K562 (cell line): ENCODE measurements around the gene PLCL2. TPM values are rescaled to one million over a fixed set of nuclear protein-coding genes. Genes with fewer than 3 reads are reported as not detected.

Experiments used
- ATAC-seq: fragments of 200-7000 bp; cut with Tn5 transposase; 3 replicates; pipeline ENCODE4 v1.9.1; 2020; ENCODE audit warnings: moderate library complexity
- BruUV-seq: library from RNA; stranded (reverse); fragments of 400-500 nt; replicated peaks from 2 replicates; lab custom pipeline; 2021; lab: Mats Ljungman, UMichigan
- CTCF ChIA-PET: fragments of 300-600 bp; formaldehyde crosslinking; extraction: SDS; loops from one replicate; lab custom pipeline; 2021; ENCODE audit warnings: low intra/inter-chr PET ratio; lab: Yijun Ruan, JAX
- POLR2A ChIA-PET: fragments of 300-600, 350-650 bp; sonication (Branson Sonifier 250); formaldehyde crosslinking; extraction: SDS; loops from one replicate; lab custom pipeline; 2021; ENCODE audit warnings: antibody characterized with exemption, inconsistent platforms; lab: Yijun Ruan, JAX
- DNase-seq, 4 experiments: peaks; one replicate each; pipeline versions ENCODE4 v3.0.0 to v3.0.0-alpha.2; 2011 to 2018; ENCODE audit warnings: low spot score in 3 of 4, mixed read lengths in 3 of 4; ENCODE audit errors: extremely low read depth in 1 of 4
- FAIRE-seq: peaks from 2 replicates; lab custom pipeline; 2011; peaks lifted over from hg19 to GRCh38; lab: Jason Lieb, UNC
- H2AFZ ChIP-seq: 2 replicates; pipeline ENCODE4 v1.6.0; 2011; ENCODE audit warnings: low read depth, low read length, control low read depth, inconsistent platforms
- H3K27ac ChIP-seq: fragments of 200-600 bp; 3 replicates; pipeline ENCODE4 v1.8.0; 2011; ENCODE audit warnings: low read depth, mild to moderate bottlenecking, control low read depth, inconsistent platforms, low read length, moderate library complexity, mixed read lengths; ENCODE audit errors: extremely low read depth
- H3K27me3 ChIP-seq, 2 experiments: fragments of 300-600 bp in 1 of 2; 2 replicates in 1 of 2; 3 replicates in 1 of 2; pipeline versions ENCODE4 v1.6.0 to v1.8.0; 2011; ENCODE audit warnings: inconsistent platforms in 2 of 2, low read length in 2 of 2, mild to moderate bottlenecking in 1 of 2, mixed read lengths in 1 of 2, moderate library complexity in 1 of 2; ENCODE audit not compliant: control insufficient read depth in 2 of 2, insufficient read depth in 2 of 2
- H3K36me3 ChIP-seq: fragments of 300-600 bp; 3 replicates; pipeline ENCODE4 v1.8.0; 2011; ENCODE audit warnings: mild to moderate bottlenecking, low read length, inconsistent platforms; ENCODE audit not compliant: control insufficient read depth, insufficient read depth
- H3K4me1 ChIP-seq, 2 experiments: fragments of 200-600 bp in 1 of 2; replicated peaks in 1 of 2; 2 replicates in 1 of 2; 3 replicates in 1 of 2; pipeline versions ENCODE4 v1.5.1 to v1.8.0; 2011; ENCODE audit warnings: inconsistent platforms in 2 of 2, low read length in 2 of 2, mild to moderate bottlenecking in 1 of 2, mixed read lengths in 1 of 2, moderate library complexity in 1 of 2; ENCODE audit not compliant: control insufficient read depth in 2 of 2, insufficient read depth in 2 of 2
- H3K4me2 ChIP-seq: 2 replicates; pipeline ENCODE4 v1.6.1; 2011; ENCODE audit warnings: low read length, control low read depth, inconsistent platforms, mixed read lengths; ENCODE audit not compliant: insufficient read depth
- H3K4me3 ChIP-seq: fragments of 200-600 bp; sonication (generic), shearing (Covaris generic); 2 replicates; pipeline ENCODE4 v1.5.1; 2016; ENCODE audit warnings: control low read depth, inconsistent platforms
- H3K79me2 ChIP-seq: fragments of 200-600 bp; 3 replicates; pipeline ENCODE4 v1.8.0; 2011; ENCODE audit warnings: low read length, inconsistent platforms; ENCODE audit not compliant: control insufficient read depth, insufficient read depth
- H3K9ac ChIP-seq, 2 experiments: 2 replicates each; pipeline versions ENCODE4 v1.6.0 to v1.6.1; 2011; ENCODE audit warnings: low read depth in 2 of 2, low read length in 2 of 2, control low read depth in 1 of 2, inconsistent platforms in 1 of 2, mild to moderate bottlenecking in 1 of 2, mixed read lengths in 1 of 2; ENCODE audit not compliant: insufficient read depth in 1 of 2
- H3K9me1 ChIP-seq: one replicate; pipeline ENCODE4 v1.6.0; 2011; ENCODE audit warnings: inconsistent platforms, mild to moderate bottlenecking, low read length, moderate library complexity; ENCODE audit not compliant: control insufficient read depth, insufficient read depth
- H3K9me3 ChIP-seq: replicated peaks from 2 replicates; pipeline ENCODE4 v1.5.1; 2011; ENCODE audit warnings: low read depth, low read length, inconsistent platforms; ENCODE audit not compliant: control insufficient read depth, insufficient read depth
- H4K20me1 ChIP-seq: replicated peaks from 2 replicates; pipeline ENCODE4 v1.6.1; 2011; ENCODE audit warnings: low read length, inconsistent platforms, mixed read lengths; ENCODE audit not compliant: control insufficient read depth, insufficient read depth
- CEBPG ChIP-seq, 3 experiments: fragments of 200-800 bp in 1 of 3; sonication (Bioruptor generic) in 1 of 3; sonication (generic) in 1 of 3; formaldehyde crosslinking in 1 of 3; IDR thresholded peaks in 2 of 3; conservative IDR thresholded peaks in 1 of 3; 2 replicates each; pipeline versions ENCODE4 v1.6.1 to v1.8.0; 2016 to 2022; ENCODE audit warnings: missing compliant biosample characterization in 2 of 3, missing genetic modification characterization in 2 of 3, mild to moderate bottlenecking in 1 of 3, missing genetic modification reagents in 1 of 3
- CHD1 ChIP-seq: fragments of 200-600 bp; sonication (generic); IDR thresholded peaks from one replicate; pipeline ENCODE4 v1.6.1; 2012; ENCODE audit warnings: mild to moderate bottlenecking, moderate library complexity, low read length, inconsistent platforms
- KDM5B ChIP-seq: fragments of 200-600 bp; sonication (generic); IDR thresholded peaks from 2 replicates; pipeline ENCODE4 v1.6.1; 2012; ENCODE audit warnings: low read depth, mild to moderate bottlenecking, moderate library complexity, low read length, control low read depth, inconsistent platforms; ENCODE audit not compliant: insufficient replicate concordance
- TCFL5 ChIP-seq: fragments of 250-450 bp; sonication (Bioruptor Pico); conservative IDR thresholded peaks from 2 replicates; pipeline ENCODE4 v1.6.1; 2021; ENCODE audit warnings: mild to moderate bottlenecking, moderate library complexity, matching md5 sums
- ZNF197 ChIP-seq: fragments of 200-800 bp; sonication (Bioruptor generic); IDR thresholded peaks from 2 replicates; pipeline ENCODE4 v1.6.1; 2016; ENCODE audit warnings: low read depth, missing genetic modification characterization, missing compliant biosample characterization
- ZNF778 ChIP-seq: fragments of 450-650 bp; formaldehyde crosslinking; IDR thresholded peaks from 2 replicates; pipeline ENCODE4 v1.4.0; 2020; ENCODE audit warnings: mild to moderate bottlenecking, moderate library complexity
- WGBS: fragments of 100-300 bp; shearing (Covaris generic); methylation state at CpG from one replicate; pipeline ENCODE4 v1.1.6; 2016; ENCODE audit warnings: low coverage, mixed read lengths; ENCODE audit not compliant: insufficient coverage; ENCODE audit errors: missing lambda C conversion rate; 5-methylcytosine and 5-hydroxymethylcytosine counted together
- in situ Hi-C: fragments of 300-500 bp; cut with MboI; formaldehyde crosslinking; loops from 4 replicates; pipeline ENCODE4 v1.15.0; 2018; ENCODE audit warnings: inconsistent platforms, mixed read lengths
- intact Hi-C: fragments of 100-400 bp; cut with micrococcal nuclease; formaldehyde crosslinking; loops from 2 replicates; pipeline ENCODE4 v1.14.2; 2022
- polyA plus RNA-seq, 8 experiments: library from polyadenylated mRNA; depleted of rRNA in 4 of 8; stranded (reverse) in 5 of 8; unstranded in 3 of 8; fragments of >200 nt; fragmentation: Nextera tagmentation in 2 of 8; fragmentation: Illumina TruSeq in 1 of 8; extraction: Ambion mirVana in 2 of 8; extraction: Trizol in 1 of 8; gene quantifications; 2 replicates each; pipeline versions ENCODE4 v1.2.1 to v1.2.3, GENCODE V29; 2011 to 2014; ENCODE audit warnings: inconsistent platforms in 1 of 8, missing spikeins in 1 of 8
- total RNA-seq, 7 experiments: library from RNA; depleted of rRNA in 6 of 7; stranded (reverse); fragments of >200 nt in 6 of 7; fragmentation: Illumina TruSeq in 2 of 7; extraction: Trizol in 2 of 7; gene quantifications; 2 replicates each; pipeline versions ENCODE4 v1.2.1 to v1.2.3, GENCODE V29; 2011 to 2021; ENCODE audit warnings: low replicate concordance in 1 of 7
- TF ChIP-seq, protein P1 (sequence below): fragments of 250-450 bp; sonication (Bioruptor Pico); IDR thresholded peaks from 2 replicates; pipeline ENCODE4 v1.5.0; 2022; ENCODE audit warnings: mild to moderate bottlenecking

The PLCL2 gene
- total and polyA plus RNA-seq, 9 of the 15 experiments (the other 6 are each of a cell fraction or from before 2014, with no cell fraction given) = 0.03 to 0.18 (median 0.11) TPM; not detected in 2

DNA sequence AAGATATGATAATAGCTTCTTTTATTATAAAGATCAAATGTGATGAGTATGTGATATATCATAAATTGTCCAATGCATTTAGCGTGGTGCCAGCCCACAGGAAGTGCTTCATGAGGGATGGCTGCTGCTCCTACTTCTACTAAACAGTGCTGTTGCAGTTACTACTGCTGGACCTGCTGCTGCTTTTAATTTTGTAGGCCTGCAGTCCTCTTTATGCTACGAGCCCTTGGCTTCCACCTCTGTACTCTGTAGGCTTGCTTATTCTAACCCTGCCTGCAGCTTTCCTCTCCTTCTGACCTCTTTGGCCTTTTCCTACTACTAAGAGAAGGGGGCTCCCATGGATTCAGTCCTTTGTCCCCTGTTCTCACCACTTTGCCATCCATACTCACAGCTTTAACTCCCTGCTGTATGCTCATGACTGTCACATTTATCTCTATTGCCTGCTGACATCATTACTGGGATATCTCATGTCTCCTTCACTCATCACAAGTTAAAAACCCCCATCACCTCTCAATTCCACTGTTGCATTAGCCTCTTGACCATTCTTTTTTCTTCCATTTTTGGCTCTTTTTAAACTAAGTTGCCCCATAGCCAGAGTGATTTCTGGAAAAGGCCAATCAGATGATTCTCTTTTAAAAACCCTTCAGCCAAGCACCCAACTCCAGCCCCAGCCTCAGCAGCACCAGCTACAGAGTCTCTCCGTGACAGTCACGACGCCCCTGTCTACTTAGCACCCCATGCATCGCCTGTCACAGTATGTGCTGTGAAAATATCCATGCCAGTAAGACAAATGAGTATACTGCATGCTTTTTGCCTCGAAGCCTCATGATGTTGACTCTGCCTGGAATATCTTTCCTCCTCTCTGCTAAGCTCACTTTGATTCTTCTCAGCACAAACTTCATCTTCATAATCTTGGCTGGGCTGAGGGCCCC, 56.3 kb downstream of the PLCL2 start:
- CTCF ChIA-PET = no interaction called here
- in situ Hi-C loops = no loop called here

More for the DNA sequence above, 56.3 kb downstream of the PLCL2 start:
- Histone ChIP-seq H3K27ac (no peak overlapping the region), H4K20me1 (no peaks in the 10 kb centered on the region), H3K27me3 (peaks cover 3 to 5% of the 10 kb centered on the region in 2 experiments; a peak in 3 of 5 replicates), H3K4me3 (no peak overlapping the region), H3K9ac (no peak overlapping the region), H3K79me2 (no peaks in the 10 kb centered on the region), H3K4me2 (no peak overlapping the region), H3K9me3 (no peaks in the 10 kb centered on the region), H3K9me1 (no peaks in the 10 kb centered on the region), H3K4me1 (peaks cover 0 to 8% of the 10 kb centered on the region in 2 experiments; a peak in 1 of 5 replicates), H2AFZ (no peak overlapping the region), H3K36me3 (no peaks in the 10 kb centered on the region)
- TF ChIP-seq ZNF778 (CRISPR knock-in tag) = no peak
- no peak for TF ChIP-seq ZNF197 (CRISPR knock-in tag)
- TF ChIP-seq CHD1 = no peak
- no peak for TF ChIP-seq CEBPG (CRISPR knock-in tag; IDR thresholded peaks at IDR 0.05)
- no peak for TF ChIP-seq CEBPG (tag; conservative IDR thresholded peaks at IDR 0.05 in 1 of 2, IDR thresholded peaks at IDR 0.05 in 1 of 2)
- TF ChIP-seq TCFL5 (CRISPR knock-in tag) = no peak
- no peak for TF ChIP-seq KDM5B
- TF ChIP-seq, protein P1, sequence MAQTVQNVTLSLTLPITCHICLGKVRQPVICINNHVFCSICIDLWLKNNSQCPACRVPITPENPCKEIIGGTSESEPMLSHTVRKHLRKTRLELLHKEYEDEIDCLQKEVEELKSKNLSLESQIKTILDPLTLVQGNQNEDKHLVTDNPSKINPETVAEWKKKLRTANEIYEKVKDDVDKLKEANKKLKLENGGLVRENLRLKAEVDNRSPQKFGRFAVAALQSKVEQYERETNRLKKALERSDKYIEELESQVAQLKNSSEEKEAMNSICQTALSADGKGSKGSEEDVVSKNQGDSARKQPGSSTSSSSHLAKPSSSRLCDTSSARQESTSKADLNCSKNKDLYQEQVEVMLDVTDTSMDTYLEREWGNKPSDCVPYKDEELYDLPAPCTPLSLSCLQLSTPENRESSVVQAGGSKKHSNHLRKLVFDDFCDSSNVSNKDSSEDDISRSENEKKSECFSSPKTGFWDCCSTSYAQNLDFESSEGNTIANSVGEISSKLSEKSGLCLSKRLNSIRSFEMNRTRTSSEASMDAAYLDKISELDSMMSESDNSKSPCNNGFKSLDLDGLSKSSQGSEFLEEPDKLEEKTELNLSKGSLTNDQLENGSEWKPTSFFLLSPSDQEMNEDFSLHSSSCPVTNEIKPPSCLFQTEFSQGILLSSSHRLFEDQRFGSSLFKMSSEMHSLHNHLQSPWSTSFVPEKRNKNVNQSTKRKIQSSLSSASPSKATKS (CRISPR knock-in tag) = no peak
- no peak for FAIRE-seq
- intact Hi-C loops = no loop called here
- no TSS peak for BruUV-seq
- WGBS = under 1% methylated on average over 7 of the region's 7 CpGs
- POLR2A ChIA-PET = no interaction called here
- no peak for DNase-seq
- no peak for ATAC-seq
